H1 (cell line): ENCODE measurements around the gene ZPR1.

Experiments
- RAD21 ChIP-seq, 2 experiments: IDR thresholded peaks in 1 of 2; conservative IDR thresholded peaks in 1 of 2; 2 replicates each; pipeline ENCODE4 v1.6.1; 2011; ENCODE audit warnings: low read depth in 2 of 2, low read length in 2 of 2, improper control_type of control experiment in 1 of 2, inconsistent platforms in 1 of 2, mild to moderate bottlenecking in 1 of 2, moderate library complexity in 1 of 2
- RBBP5 ChIP-seq: IDR thresholded peaks from 2 replicates; pipeline ENCODE4 v1.7.1; 2012; ENCODE audit warnings: low read depth, mild to moderate bottlenecking, inconsistent platforms, low read length, moderate library complexity, borderline replicate concordance
- TF ChIP-seq, protein P1 (sequence below), 3 experiments: IDR thresholded peaks; 1 replicate in 2 of 3; 2 replicates in 1 of 3; pipeline versions ENCODE4 v1.5.1 to v1.6.1; 2011; ENCODE audit warnings: low read length in 3 of 3, mild to moderate bottlenecking in 3 of 3, inconsistent platforms in 2 of 3, low read depth in 1 of 3, moderate library complexity in 1 of 3; ENCODE audit not compliant: insufficient read depth in 1 of 3; ENCODE audit errors: control extremely low read depth in 1 of 3

DNA sequence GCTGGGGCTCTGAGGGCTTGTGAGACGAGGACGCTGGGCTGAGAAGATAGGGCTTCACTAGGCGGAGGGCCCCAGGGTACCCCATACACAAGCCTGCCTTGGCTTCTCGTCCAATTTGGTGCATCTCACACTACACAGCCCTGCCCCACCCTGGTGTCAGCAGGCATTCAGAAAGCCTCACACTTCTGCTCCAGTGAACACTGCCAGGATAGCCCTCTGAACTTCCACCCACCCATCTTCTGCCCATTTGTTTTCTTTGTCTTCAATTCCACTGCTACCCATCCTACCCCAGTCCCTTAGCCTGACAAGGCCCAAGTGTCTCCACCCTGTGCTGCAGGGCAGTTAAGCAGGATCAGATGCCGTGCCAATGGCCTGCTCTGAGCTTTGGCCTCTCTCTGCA lies 13.2 kb downstream of the ZPR1 start:
- TF ChIP-seq RBBP5 (no peak), RAD21 (IDR thresholded peaks at IDR 0.05 in 1 of 2, conservative IDR thresholded peaks at IDR 0.05 in 1 of 2; ENCODE audit: low read depth in 2 of 2, low read length in 2 of 2) (no peak)
- TF ChIP-seq, protein P1, sequence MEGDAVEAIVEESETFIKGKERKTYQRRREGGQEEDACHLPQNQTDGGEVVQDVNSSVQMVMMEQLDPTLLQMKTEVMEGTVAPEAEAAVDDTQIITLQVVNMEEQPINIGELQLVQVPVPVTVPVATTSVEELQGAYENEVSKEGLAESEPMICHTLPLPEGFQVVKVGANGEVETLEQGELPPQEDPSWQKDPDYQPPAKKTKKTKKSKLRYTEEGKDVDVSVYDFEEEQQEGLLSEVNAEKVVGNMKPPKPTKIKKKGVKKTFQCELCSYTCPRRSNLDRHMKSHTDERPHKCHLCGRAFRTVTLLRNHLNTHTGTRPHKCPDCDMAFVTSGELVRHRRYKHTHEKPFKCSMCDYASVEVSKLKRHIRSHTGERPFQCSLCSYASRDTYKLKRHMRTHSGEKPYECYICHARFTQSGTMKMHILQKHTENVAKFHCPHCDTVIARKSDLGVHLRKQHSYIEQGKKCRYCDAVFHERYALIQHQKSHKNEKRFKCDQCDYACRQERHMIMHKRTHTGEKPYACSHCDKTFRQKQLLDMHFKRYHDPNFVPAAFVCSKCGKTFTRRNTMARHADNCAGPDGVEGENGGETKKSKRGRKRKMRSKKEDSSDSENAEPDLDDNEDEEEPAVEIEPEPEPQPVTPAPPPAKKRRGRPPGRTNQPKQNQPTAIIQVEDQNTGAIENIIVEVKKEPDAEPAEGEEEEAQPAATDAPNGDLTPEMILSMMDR (IDR thresholded peaks at IDR 0.05; ENCODE audit: control extremely low read depth in 1 of 3, insufficient read depth in 1 of 3, low read depth in 1 of 3, low read length in 3 of 3) = no peak
